Measurements from ENCODE around the gene A2ML1.

DNA sequence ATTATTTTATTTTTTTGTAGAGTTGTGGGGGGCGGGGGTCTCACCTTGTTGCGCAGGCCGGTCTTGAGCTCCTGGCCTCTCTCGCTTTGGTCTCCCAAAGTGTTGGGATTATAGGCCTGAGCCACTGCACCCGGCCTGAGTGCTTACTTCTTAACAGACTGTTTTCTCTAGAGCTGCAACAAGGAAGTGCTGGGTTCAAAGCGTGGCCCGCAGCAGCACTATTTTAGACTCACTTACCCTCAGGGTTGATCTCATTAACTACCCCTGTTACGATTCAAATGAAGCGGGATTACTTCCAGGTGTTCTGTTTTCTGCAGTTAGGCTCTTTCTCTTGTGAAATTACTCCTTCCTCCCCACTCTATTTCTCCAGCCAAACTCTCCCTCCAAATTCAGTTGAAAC, 8.7 kb downstream of the A2ML1 start:
- TF ChIP-seq, protein P1, sequence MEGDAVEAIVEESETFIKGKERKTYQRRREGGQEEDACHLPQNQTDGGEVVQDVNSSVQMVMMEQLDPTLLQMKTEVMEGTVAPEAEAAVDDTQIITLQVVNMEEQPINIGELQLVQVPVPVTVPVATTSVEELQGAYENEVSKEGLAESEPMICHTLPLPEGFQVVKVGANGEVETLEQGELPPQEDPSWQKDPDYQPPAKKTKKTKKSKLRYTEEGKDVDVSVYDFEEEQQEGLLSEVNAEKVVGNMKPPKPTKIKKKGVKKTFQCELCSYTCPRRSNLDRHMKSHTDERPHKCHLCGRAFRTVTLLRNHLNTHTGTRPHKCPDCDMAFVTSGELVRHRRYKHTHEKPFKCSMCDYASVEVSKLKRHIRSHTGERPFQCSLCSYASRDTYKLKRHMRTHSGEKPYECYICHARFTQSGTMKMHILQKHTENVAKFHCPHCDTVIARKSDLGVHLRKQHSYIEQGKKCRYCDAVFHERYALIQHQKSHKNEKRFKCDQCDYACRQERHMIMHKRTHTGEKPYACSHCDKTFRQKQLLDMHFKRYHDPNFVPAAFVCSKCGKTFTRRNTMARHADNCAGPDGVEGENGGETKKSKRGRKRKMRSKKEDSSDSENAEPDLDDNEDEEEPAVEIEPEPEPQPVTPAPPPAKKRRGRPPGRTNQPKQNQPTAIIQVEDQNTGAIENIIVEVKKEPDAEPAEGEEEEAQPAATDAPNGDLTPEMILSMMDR (IDR thresholded peaks at IDR 0.05): no peak
- TF ChIP-seq POLR2A (IDR thresholded peaks at IDR 0.05; ENCODE audit: low read depth): no peak
- TF ChIP-seq POLR2AphosphoS5 (IDR thresholded peaks at IDR 0.05): no peak
- no peak for TF ChIP-seq EP300 (IDR thresholded peaks at IDR 0.05)
